ENCODE results near the gene MME.

The MME gene

GRCh38 chr3:155079746-155080487 lies at the start of gene MME:
Gene MME, plus strand, starts transcription at chr3:155080319. Its CDS starts 3,849 bp downstream, at chr3:155084168.
- no peak for DNase-seq (ENCODE audit: low spot score)

DNA sequence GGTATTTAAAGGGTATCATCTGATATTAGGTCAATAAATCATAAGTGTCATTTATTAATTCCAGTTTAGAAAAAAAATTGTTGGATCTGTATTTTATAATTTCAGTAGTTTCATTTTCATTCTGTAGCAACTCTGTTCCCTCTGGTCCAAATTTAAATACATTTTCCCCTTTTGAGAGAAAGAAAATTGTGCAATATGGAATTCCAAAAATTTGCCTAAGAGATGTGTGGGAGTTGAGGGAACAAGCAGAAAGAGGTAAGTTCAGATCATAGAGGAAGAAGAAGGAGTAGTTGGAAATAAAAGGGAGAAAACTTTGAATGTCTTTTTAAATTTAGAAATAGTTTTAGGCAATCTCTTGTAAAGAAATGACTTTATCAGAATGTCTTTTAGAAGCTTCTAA lies 48.9 kb upstream of the MME start:
- no peak for DNase-seq (ENCODE audit: low spot score)

- DNase-seq (ENCODE audit: low spot score), result no peak
These were observed 47.2 kb upstream of the MME start for GRCh38 chr3:155032918-155033317.

DNA sequence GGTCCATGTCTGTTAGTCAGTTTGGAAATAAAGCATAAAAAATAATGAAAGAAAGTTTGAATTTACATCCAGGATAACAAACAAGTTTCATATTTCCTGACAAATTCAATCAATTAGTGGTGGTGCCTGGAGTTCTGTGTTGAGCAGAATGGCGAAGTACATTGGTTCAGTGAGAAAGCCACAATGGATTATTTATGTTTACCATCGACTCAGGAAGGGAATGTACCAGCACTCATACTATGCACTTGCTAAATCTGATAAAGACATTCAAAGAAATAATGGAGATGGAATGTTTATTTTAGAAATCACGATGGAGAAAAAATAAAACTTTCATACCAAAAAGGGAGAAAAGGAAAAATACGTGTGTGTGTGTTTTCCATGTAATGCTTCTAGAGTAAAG lies 45.3 kb upstream of the MME start:
- DNase-seq (ENCODE audit: low spot score), result no peak

- DNase-seq (ENCODE audit: low spot score), result no peak
These were observed 44.6 kb upstream of the MME start for GRCh38 chr3:155035553-155035952.

DNA sequence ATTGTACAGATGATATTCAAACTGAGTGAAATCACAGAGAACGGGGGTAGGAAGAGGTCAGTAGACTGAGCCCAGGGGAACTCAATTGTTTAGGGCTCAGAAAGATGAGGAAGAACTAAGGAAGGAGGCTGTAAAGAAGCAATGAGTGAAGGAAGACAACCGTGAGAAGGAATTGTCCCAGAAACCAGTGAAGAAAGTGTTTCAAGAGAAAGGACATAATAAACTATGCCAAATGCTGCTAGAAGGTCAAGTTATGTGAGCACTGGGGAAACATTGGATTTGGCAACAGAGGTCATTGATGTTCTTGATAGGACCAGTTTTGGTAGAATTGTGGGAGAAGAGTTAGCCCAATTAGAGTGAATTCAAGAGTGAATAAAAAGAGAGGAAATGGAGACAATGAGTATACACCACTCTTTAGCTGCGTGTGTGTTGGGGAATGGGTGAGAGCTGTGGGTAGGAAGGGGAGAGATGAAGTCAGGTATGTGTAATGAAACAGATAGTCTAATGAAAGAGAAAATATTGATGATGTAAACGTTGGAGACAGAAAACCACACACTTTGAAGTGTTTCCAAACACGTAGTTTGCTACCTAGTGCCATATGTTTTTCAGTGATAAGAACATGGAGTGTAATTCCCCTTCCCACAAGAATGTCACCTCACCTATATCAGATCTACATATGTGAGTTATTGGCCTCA lies 42.5 kb upstream of the MME start:
- no peak for DNase-seq (ENCODE audit: low spot score)

DNA sequence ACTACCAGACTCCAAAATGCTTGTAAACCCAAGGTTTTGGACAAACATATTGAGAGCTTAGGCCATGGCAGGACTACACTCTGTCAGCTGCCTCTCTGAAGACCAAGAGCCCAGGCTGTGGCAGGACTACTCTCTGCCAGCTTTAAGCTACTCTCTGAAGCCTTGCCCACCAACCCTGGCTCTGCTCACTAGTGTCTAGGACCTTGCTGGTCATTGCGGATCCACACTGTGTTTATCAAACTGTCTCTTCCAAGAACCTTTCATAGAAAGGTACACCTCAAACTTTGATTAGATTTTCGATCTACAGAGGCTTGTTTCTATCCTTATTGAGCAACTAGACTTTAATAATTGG lies 41.9 kb upstream of the MME start:
- no peak for DNase-seq (ENCODE audit: low spot score)

GRCh38 chr3:155046935-155047334 lies 33.2 kb upstream of the MME start:
- no peak for DNase-seq (ENCODE audit: low spot score)

DNA sequence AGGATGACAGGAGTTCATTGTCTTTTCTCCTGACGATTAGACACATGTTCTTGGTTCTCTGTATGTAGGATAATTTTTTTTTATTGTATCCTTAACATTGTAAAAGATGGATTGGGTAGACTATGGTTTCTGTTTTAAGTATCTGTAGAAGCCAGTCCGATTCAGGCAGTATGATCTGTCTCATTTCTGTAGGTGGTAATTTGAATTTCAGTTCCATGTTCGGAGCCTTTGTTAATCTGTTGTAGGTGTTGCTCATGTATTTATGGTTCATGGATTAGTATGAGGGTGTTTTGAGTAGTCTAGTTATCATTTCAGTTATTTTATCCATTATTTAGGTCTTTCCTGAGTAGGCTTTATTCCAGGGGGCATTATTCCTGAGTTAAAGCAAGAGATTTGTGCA lies 32.4 kb upstream of the MME start:
- DNase-seq (ENCODE audit: low spot score), result no peak

DNA sequence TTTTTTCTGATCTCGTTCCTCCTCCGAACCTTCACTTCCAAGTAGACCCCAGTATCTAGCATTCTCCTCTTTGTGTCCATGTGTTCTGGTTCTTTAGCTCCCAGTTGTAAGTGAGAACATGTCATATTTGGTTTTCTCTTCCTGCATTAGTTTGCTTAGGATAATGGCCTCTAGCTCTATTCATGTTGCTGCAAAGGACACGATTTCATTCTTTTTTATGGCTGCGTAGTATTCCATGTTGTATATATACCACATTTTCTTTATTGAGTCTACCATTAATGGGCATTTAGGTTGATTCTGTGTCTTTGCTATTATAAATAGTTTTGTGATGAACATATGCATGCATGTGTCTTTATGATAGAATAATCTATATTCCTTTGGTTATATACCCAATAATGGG lies 30.2 kb upstream of the MME start:
- DNase-seq (ENCODE audit: low spot score), result no peak

DNA sequence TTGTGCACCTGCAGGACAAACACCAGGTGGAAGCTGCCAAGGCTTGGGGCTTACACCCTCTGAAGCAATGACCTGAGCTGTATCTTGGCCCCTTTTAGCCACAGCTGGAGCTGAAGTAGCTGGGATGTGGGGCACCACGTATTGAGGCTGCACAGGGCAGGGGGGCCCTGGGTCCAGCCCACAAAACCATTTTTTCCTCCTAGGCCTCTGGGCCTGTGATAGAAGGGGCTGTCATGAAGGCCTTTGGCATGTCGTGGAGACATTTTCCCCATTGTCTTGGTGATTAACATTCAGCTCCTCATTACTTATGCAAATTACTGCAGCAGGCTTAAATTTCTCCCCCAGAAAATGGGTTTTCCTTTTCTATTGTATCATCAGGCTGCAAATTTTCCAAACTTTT lies 27.6 kb upstream of the MME start:
- DNase-seq (ENCODE audit: low spot score), result no peak

- no peak for DNase-seq (ENCODE audit: low spot score)
These were observed 26.4 kb upstream of the MME start for GRCh38 chr3:155053756-155054155.

DNA sequence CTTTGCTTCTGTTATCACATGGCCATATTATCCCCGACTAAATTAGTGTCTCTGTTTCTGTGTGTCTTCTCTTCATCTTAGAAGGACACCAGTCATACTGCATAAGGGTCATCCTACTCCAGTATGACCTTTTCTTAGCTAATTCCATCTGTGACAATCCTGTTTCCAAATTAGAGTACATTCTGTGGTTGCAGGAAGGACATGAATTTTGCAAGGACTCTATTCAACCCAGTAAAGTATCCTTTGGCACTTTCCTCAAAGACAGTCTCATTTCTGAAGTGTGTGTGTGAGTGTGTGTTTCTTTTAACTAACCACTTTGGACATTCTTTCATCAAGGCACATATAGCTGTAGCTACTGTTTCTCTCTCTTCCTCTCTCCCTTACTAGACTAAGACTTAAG lies 15.2 kb upstream of the MME start:
- no peak for DNase-seq (ENCODE audit: low spot score)

DNA sequence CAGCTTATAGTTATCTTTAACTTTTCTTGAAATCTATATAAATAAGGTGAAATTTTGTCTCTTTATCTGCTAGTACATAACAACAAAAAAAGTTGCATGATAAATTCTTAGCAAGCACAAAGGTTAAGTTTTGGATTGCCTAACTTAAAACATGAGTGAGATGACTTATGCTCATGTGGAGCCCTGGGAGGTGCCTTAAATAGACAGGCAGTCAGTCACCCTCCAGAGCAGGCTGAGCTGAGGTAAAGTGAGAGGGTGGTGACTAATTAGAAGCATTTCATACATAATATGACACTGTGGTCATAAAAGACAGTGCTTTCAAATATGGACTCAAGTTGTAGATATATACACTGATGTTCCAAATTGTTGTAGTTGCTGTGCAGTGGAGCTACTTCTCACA lies 14.6 kb upstream of the MME start:
- no peak for DNase-seq (ENCODE audit: low spot score)

DNA sequence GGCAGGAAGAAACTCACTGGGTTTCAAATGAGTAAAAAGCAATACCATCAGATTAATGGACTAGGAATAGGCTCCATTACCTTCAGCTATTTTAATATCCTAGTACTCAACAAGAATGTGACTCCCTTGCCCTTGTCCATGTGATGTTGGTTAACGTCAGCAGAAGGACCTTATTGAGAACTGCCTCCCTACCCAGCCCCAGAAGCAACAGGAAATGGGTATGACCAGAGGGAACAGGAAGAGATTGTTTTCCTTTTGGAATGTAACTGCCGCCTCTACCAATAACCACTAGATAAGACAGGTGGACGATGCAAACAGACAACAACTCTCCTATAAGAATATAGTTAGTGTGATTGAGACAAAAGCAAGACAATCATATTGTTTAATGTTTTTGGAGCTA lies 10.4 kb upstream of the MME start:
- no peak for DNase-seq (ENCODE audit: low spot score)

GRCh38 chr3:155070316-155070715 lies 9.8 kb upstream of the MME start:
- DNase-seq (ENCODE audit: low spot score), result no peak

DNA sequence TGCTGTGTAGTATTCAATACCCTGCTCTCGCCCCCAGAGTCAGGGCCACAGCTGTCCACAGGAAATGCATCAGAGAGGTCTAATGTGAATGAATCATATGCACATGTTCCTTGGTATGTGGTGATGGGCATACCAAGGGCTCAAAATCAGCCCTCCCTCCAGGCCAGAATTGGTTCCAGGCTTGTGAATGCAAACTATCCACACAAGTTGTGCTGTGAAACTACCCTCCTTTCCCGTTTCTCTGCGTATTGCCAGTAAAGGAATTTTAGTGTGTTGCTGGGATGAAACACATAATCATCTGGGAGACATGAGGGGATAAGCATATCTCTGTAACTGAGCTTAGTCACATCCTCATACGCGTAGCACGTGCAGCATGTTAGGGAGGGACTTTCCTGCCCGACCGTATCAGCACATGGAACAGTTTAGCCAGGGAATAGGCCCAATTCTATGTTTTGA lies 9.2 kb upstream of the MME start:
- no peak for DNase-seq (ENCODE audit: low spot score)

GRCh38 chr3:155075200-155075599 lies 4.9 kb upstream of the MME start:
- DNase-seq (ENCODE audit: low spot score), result no peak

- DNase-seq (ENCODE audit: low spot score), result no peak
These were observed 3.2 kb upstream of the MME start for GRCh38 chr3:155076888-155077287.

DNA sequence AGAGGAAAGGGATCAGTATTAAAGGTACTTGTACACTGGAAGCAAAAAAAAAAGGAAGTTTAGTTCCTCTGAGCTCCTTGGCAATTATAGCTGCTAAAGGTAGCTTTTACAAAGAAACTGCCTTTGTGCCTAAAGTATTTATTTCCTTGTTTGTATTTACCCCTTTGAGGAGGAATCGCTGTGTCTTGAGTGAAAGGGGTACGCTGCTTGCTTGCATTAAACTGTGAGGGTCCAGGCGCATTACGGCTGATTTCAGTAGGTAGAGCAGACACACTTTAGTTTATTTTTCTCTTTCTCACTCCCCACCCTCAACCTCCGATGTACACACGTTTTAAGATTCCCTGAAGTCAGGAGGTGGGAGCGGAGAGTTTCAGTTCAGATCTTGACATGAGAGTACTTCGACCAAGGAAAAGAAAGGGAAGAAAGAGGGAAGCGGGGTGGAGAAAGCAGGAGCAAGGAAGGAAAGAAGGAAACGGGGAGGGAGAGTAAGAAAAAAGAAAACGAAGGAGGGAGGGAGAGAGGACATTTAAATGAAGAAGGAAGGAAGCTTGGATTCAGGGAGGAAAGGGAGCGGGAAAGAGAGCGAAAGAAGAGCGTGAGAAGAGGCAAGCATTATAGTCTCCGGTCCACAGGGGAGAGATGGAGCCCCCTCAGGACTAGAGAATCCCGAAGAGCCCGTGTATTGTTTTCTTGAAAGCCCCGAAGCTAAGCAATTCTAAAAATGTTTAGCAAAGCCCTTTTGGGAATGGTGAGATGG lies 1.2 kb upstream of the MME start:
- DNase-seq (ENCODE audit: low spot score), result no peak

- DNase-seq (ENCODE audit: low spot score), result no peak
These were observed 712 bp upstream of the MME start for GRCh38 chr3:155079468-155079745.

GRCh38 chr3:155080692-155081091 lies 573 bp downstream of the MME start:
- no peak for DNase-seq (ENCODE audit: low spot score)

DNA sequence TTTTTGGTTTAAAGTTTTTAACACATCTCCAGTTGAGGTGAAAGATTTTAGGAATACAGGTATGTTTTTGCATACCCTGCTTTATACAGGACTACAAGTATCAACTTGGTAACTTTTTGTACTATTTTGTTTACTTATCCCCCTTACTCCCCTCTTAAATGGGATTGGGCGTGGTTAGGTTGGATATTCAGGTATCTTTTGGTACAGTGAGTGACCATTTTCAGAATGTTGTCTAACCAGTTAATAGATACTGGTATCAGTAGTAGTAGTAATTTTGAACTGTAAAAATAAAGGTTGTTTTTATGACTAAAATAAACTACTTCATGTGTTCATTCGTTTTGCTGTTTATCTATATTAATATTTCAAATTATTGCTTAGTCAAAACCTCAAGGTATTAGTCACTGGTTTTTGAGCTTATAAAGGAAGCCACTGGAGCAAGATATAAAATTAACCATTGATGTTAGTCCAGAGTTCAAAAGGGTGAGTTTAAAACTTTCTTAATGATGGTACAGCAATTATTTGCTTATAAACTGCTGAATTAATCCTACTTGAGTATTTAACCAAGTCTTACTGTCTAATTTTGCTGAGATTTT lies 3.3 kb downstream of the MME start:
- DNase-seq (ENCODE audit: low spot score), result no peak
